ENCODE measurements around the gene MFNG.

DNA sequence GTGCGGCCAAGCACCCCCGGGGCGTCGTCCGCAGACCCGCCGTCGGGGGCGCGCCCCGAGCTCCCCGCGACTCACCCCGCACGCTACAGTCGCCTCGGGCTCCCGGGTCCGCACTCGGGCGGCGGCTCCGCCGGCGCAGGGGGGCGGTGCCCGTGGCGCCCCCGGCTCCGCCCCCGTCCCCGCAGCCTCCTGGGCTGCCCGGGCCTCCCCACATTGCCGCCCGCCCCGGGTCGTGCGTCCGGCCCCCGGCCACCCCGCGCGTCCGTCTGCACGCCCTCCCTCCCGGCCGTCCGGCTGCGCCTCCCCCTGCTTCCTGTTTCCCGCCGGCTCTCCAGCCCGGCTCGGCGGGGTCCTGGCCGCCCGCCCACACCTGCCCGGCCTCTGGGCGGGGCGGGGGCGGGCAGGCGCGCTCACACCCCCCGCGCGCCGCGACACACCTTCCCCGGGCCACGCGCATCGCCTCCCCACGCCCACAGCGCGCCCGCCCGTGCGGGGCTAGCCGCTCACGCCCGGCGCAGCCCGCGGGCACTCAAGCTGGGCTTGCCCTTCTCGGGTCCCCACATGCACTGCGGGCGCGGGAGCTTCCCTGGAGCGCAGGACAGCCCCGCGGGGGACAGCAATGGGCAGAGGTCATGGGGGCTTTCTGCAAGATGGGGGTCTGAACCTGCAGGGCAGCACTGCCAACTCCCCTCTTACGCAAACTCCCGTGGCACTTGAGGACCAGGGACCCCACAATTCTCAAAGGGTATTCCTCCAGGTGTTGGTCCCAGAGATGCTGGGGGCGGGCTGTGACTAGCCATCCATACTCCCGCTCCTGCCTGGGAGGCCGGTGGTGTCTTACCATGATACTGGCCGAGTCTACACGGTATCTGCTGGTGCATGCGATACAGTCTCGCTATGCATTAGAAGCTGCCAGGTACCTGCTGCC is 33.3 kb upstream of the MFNG start, which contains the start of gene CARD10:
- TF ChIP-seq, protein P1, sequence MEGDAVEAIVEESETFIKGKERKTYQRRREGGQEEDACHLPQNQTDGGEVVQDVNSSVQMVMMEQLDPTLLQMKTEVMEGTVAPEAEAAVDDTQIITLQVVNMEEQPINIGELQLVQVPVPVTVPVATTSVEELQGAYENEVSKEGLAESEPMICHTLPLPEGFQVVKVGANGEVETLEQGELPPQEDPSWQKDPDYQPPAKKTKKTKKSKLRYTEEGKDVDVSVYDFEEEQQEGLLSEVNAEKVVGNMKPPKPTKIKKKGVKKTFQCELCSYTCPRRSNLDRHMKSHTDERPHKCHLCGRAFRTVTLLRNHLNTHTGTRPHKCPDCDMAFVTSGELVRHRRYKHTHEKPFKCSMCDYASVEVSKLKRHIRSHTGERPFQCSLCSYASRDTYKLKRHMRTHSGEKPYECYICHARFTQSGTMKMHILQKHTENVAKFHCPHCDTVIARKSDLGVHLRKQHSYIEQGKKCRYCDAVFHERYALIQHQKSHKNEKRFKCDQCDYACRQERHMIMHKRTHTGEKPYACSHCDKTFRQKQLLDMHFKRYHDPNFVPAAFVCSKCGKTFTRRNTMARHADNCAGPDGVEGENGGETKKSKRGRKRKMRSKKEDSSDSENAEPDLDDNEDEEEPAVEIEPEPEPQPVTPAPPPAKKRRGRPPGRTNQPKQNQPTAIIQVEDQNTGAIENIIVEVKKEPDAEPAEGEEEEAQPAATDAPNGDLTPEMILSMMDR (IDR thresholded peaks at IDR 0.05), result no peak
- no peak for TF ChIP-seq POLR2AphosphoS5 (IDR thresholded peaks at IDR 0.05; ENCODE audit: low read depth, low read length)

Data from Panc1 (cell line).